Osteocyte (in vitro differentiated cells): ENCODE measurements around the gene RND3. TPM values are rescaled to one million over a fixed set of nuclear protein-coding genes. Genes with fewer than 3 reads are reported as not detected.

Experiments
- DNase-seq: peaks from one replicate; pipeline ENCODE4 v3.0.0; 2021; ENCODE audit warnings: mixed read lengths; ENCODE audit not compliant: unreplicated experiment; ENCODE audit errors: extremely low spot score
- H3K27ac Mint-ChIP-seq: one replicate; pipeline ENCODE4 v1.8.0; 2021; ENCODE audit warnings: mild to moderate bottlenecking, mixed read lengths; ENCODE audit not compliant: unreplicated experiment
- H3K27me3 Mint-ChIP-seq: one replicate; pipeline ENCODE4 v1.8.0; 2021; ENCODE audit warnings: mixed read lengths; ENCODE audit not compliant: unreplicated experiment
- H3K36me3 Mint-ChIP-seq: one replicate; pipeline ENCODE4 v1.8.0; 2021; ENCODE audit warnings: mixed read lengths; ENCODE audit not compliant: unreplicated experiment
- H3K4me1 Mint-ChIP-seq: one replicate; pipeline ENCODE4 v1.8.0; 2021; ENCODE audit warnings: mixed read lengths; ENCODE audit not compliant: unreplicated experiment
- H3K4me3 Mint-ChIP-seq: one replicate; pipeline ENCODE4 v1.8.0; 2021; ENCODE audit warnings: mild to moderate bottlenecking, moderate library complexity, mixed read lengths; ENCODE audit not compliant: unreplicated experiment
- H3K9me3 Mint-ChIP-seq: one replicate; pipeline ENCODE4 v1.8.0; 2021; ENCODE audit warnings: mixed read lengths; ENCODE audit not compliant: unreplicated experiment
- total RNA-seq: library from RNA; stranded (reverse); gene quantifications from 2 replicates; pipeline ENCODE4 v1.2.1, GENCODE V29; 2021
- TF ChIP-seq, protein P1 (sequence below): fragments of 200-600 bp; sonication (generic); IDR thresholded peaks from 2 replicates; pipeline ENCODE4 v1.5.0; 2021; ENCODE audit warnings: antibody characterized with exemption, mild to moderate bottlenecking, moderate library complexity

The RND3 gene
- total RNA-seq, 1 donor from 2014 or later, result 160 TPM

DNA sequence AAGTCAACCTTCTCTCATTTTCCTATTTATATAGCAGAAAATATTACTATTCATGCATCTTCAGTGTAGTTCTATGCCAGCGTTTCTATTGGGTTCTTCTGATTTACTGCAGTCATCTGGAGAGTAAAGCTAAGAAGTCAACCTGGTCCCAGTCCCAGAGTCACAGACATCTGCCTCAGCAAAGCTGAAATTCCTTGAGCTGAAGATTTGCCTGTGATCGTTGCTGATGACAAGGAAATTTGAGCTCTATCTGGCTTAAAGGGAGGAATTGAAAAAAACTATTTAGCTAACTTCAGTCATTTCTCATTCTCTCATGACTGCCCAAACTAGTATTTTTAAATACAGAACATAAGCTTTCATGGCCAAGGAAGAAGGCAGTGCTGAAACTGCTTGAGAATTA is 45.7 kb downstream of the RND3 start:
- TF ChIP-seq, protein P1, sequence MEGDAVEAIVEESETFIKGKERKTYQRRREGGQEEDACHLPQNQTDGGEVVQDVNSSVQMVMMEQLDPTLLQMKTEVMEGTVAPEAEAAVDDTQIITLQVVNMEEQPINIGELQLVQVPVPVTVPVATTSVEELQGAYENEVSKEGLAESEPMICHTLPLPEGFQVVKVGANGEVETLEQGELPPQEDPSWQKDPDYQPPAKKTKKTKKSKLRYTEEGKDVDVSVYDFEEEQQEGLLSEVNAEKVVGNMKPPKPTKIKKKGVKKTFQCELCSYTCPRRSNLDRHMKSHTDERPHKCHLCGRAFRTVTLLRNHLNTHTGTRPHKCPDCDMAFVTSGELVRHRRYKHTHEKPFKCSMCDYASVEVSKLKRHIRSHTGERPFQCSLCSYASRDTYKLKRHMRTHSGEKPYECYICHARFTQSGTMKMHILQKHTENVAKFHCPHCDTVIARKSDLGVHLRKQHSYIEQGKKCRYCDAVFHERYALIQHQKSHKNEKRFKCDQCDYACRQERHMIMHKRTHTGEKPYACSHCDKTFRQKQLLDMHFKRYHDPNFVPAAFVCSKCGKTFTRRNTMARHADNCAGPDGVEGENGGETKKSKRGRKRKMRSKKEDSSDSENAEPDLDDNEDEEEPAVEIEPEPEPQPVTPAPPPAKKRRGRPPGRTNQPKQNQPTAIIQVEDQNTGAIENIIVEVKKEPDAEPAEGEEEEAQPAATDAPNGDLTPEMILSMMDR, result no peak
- no peaks in the 10 kb centered on the region for H3K36me3 Mint-ChIP-seq
- no peak overlapping the region for H3K27ac Mint-ChIP-seq
- no peaks in the 10 kb centered on the region for H3K4me1 Mint-ChIP-seq
- H3K27me3 Mint-ChIP-seq, result no peaks in the 10 kb centered on the region
- H3K9me3 Mint-ChIP-seq, result no peaks in the 10 kb centered on the region
- no peak overlapping the region for H3K4me3 Mint-ChIP-seq
- no peak for DNase-seq

DNA sequence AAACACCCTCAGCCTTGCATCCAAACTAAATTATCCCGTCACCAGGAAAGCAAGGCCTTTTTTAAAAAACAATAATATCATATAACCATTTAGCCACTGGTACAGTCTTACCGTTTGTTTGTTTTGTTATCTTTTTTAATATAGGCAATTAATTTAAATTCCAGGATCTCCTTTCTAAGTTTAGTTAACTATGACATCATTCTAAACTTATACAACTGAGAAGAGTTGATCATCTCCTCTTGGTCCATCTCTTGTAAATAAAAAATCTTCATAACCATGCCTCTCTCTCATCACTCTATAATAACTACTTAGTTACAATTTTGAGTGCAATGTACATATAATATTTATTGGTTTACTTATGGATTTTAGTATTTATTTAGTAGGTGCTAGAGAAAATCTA is 46.2 kb downstream of the RND3 start:
- Mint-ChIP-seq H3K36me3 (no peaks in the 10 kb centered on the region), H3K27me3 (no peaks in the 10 kb centered on the region), H3K27ac (no peak overlapping the region), H3K9me3 (no peaks in the 10 kb centered on the region), H3K4me3 (no peak overlapping the region), H3K4me1 (no peaks in the 10 kb centered on the region)
- TF ChIP-seq, protein P1, result no peak
- no peak for DNase-seq

GRCh38 chr2:150438654-150439053 is 48.8 kb downstream of the RND3 start:
- H3K27ac Mint-ChIP-seq, result no peak overlapping the region
- no peak for DNase-seq
- no peaks in the 10 kb centered on the region for H3K4me1 Mint-ChIP-seq
- H3K27me3 Mint-ChIP-seq, result no peaks in the 10 kb centered on the region
- H3K4me3 Mint-ChIP-seq, result no peak overlapping the region
- H3K9me3 Mint-ChIP-seq, result no peaks in the 10 kb centered on the region
- TF ChIP-seq, protein P1, result no peak
- H3K36me3 Mint-ChIP-seq, result no peaks in the 10 kb centered on the region

GRCh38 chr2:150438041-150438440 is 49.4 kb downstream of the RND3 start:
- Mint-ChIP-seq H3K27me3 (no peaks in the 10 kb centered on the region), H3K4me1 (no peaks in the 10 kb centered on the region), H3K4me3 (no peak overlapping the region), H3K36me3 (no peaks in the 10 kb centered on the region), H3K9me3 (no peaks in the 10 kb centered on the region), H3K27ac (no peak overlapping the region)
- no peak for DNase-seq
- TF ChIP-seq, protein P1, result no peak

GRCh38 chr2:150432312-150432625 is 55.2 kb downstream of the RND3 start:
- TF ChIP-seq, protein P1, result no peak
- no peak for DNase-seq
- H3K27ac Mint-ChIP-seq, result no peak overlapping the region
- no peak overlapping the region for H3K4me3 Mint-ChIP-seq
- H3K9me3 Mint-ChIP-seq, result no peaks in the 10 kb centered on the region
- no peaks in the 10 kb centered on the region for H3K27me3 Mint-ChIP-seq
- H3K4me1 Mint-ChIP-seq, result no peaks in the 10 kb centered on the region
- H3K36me3 Mint-ChIP-seq, result no peaks in the 10 kb centered on the region
